SK-N-SH (cell line): ENCODE measurements around the gene CGAS. TPM values are rescaled to one million over a fixed set of nuclear protein-coding genes. Genes with fewer than 3 reads are reported as not detected.
A peak's percentile ranks its signal among the peaks of the same experiment; 100 is the strongest.
"Not testable (repeated sequence)": the region's sequence is repeated elsewhere in the genome, so short reads cannot be mapped to it uniquely, and the experiment has no call there.

Source experiments
- CTCF ChIA-PET: fragments of 300-600, 350-600 bp; formaldehyde crosslinking; extraction: SDS; loops from one replicate; lab custom pipeline; 2021; lab: Yijun Ruan, JAX
- POLR2A ChIA-PET: fragments of 350-600 bp; sonication (Branson Sonifier 250); formaldehyde crosslinking; extraction: SDS; loops from one replicate; lab custom pipeline; 2020; ENCODE audit warnings: antibody characterized with exemption, inconsistent platforms; lab: Yijun Ruan, JAX
- DNase-seq: peaks from one replicate; pipeline ENCODE4 v3.0.0; 2012
- H2AFZ ChIP-seq: fragments of 200-600 bp; sonication (generic); 2 replicates; pipeline ENCODE4 v1.8.1; 2016; ENCODE audit warnings: antibody characterized with exemption, mild to moderate bottlenecking, low read depth
- H3F3A ChIP-seq: fragments of 200-600 bp; sonication (generic); replicated peaks from 2 replicates; pipeline ENCODE3; 2016; ENCODE audit warnings: antibody characterized with exemption, mild to moderate bottlenecking; ENCODE audit not compliant: insufficient read depth
- H3K27ac ChIP-seq, 2 experiments: fragments of 200-500 bp in 1 of 2; fragments of 200-600 bp in 1 of 2; sonication (Bioruptor generic) in 1 of 2; sonication (generic), shearing (Covaris generic) in 1 of 2; 2 replicates each; pipeline versions ENCODE4 v1.5.1 to v1.6.1; 2014 to 2016; ENCODE audit warnings: low read depth in 2 of 2, inconsistent platforms in 1 of 2, low read length in 1 of 2, mild to moderate bottlenecking in 1 of 2, mixed read lengths in 1 of 2
- H3K27me3 ChIP-seq: fragments of 200-600 bp; sonication (generic), shearing (Covaris generic); 2 replicates; pipeline ENCODE4 v1.6.1; 2016; ENCODE audit warnings: mixed run types; ENCODE audit not compliant: insufficient read depth
- H3K36me3 ChIP-seq, 2 experiments: fragments of 200-500 bp in 1 of 2; fragments of 200-600 bp in 1 of 2; sonication (Bioruptor generic) in 1 of 2; sonication (generic) in 1 of 2; replicated peaks in 1 of 2; 2 replicates each; pipeline versions ENCODE3 to v1.5.1; 2014 to 2016; ENCODE audit warnings: low read length in 1 of 2, mild to moderate bottlenecking in 1 of 2; ENCODE audit not compliant: insufficient read depth in 2 of 2, control insufficient read depth in 1 of 2
- H3K4me1 ChIP-seq, 2 experiments: fragments of 200-500 bp in 1 of 2; fragments of 200-600 bp in 1 of 2; sonication (Bioruptor generic) in 1 of 2; sonication (generic), shearing (Covaris generic) in 1 of 2; 2 replicates each; pipeline versions ENCODE4 v1.5.1 to v1.6.1; 2014 to 2016; ENCODE audit warnings: low read depth in 1 of 2, low read length in 1 of 2, mixed run types in 1 of 2; ENCODE audit not compliant: insufficient read depth in 2 of 2, control insufficient read depth in 1 of 2
- H3K4me2 ChIP-seq: fragments of 200-600 bp; sonication (generic), shearing (Covaris generic); 2 replicates; pipeline ENCODE4 v1.6.1; 2017; ENCODE audit warnings: mixed run types
- H3K4me3 ChIP-seq, 2 experiments: fragments of 200-500 bp in 1 of 2; fragments of 200-600 bp in 1 of 2; sonication (Bioruptor generic) in 1 of 2; sonication (generic), shearing (Covaris generic) in 1 of 2; 2 replicates each; pipeline versions ENCODE4 v1.5.1 to v1.8.1; 2014 to 2016; ENCODE audit warnings: low read depth in 2 of 2, inconsistent platforms in 1 of 2, low read length in 1 of 2, mild to moderate bottlenecking in 1 of 2, mixed read lengths in 1 of 2, moderate library complexity in 1 of 2
- H3K79me2 ChIP-seq: fragments of 200-600 bp; sonication (generic); 2 replicates; pipeline ENCODE4 v1.8.1; 2017; ENCODE audit warnings: mild to moderate bottlenecking; ENCODE audit not compliant: insufficient read depth
- H3K9ac ChIP-seq: fragments of 200-600 bp; sonication (generic); 2 replicates; pipeline ENCODE4 v1.6.1; 2017; ENCODE audit warnings: mixed run types
- H3K9me2 ChIP-seq: fragments of 200-600 bp; sonication (generic); 2 replicates; pipeline ENCODE4 v1.6.1; 2017; ENCODE audit warnings: mixed run types
- H3K9me3 ChIP-seq: fragments of 200-600 bp; sonication (generic); 2 replicates; pipeline ENCODE4 v1.6.1; 2017; ENCODE audit warnings: mixed run types, mild to moderate bottlenecking, moderate library complexity
- H4K20me1 ChIP-seq: fragments of 200-600 bp; sonication (generic); 2 replicates; pipeline ENCODE4 v1.6.1; 2017; ENCODE audit warnings: mild to moderate bottlenecking, mixed run types; ENCODE audit not compliant: insufficient read depth
- CHD2 ChIP-seq: fragments of 150-350 bp; IDR thresholded peaks from 2 replicates; pipeline ENCODE4 v1.6.1; 2018; ENCODE audit warnings: low read length; ENCODE audit not compliant: partially characterized antibody
- FOSL2 ChIP-seq: IDR thresholded peaks from 2 replicates; pipeline ENCODE4 v1.4.0; 2012; ENCODE audit warnings: low read depth, mild to moderate bottlenecking, moderate library complexity, borderline replicate concordance
- GATA2 ChIP-seq: sonication (generic); formaldehyde crosslinking; IDR thresholded peaks from 2 replicates; pipeline ENCODE4 v1.5.0; 2020; ENCODE audit warnings: mild to moderate bottlenecking, missing genetic modification reagents
- MAX ChIP-seq: IDR thresholded peaks from 2 replicates; pipeline ENCODE4 v1.4.0; 2012; ENCODE audit warnings: low read depth
- MEF2A ChIP-seq: IDR thresholded peaks from 2 replicates; pipeline ENCODE4 v1.4.0; 2012; ENCODE audit warnings: low read depth, borderline replicate concordance
- MXI1 ChIP-seq: IDR thresholded peaks from 2 replicates; pipeline ENCODE4 v1.6.1; 2012; ENCODE audit warnings: mild to moderate bottlenecking, low read depth, low read length, improper control_type of control experiment
- NFIC ChIP-seq: IDR thresholded peaks from 2 replicates; pipeline ENCODE4 v1.4.0; 2012; ENCODE audit warnings: borderline replicate concordance
- NRF1 ChIP-seq: IDR thresholded peaks from 2 replicates; pipeline ENCODE4 v1.6.1; 2012; ENCODE audit warnings: low read depth, mild to moderate bottlenecking, low read length
- POLR2AphosphoS5 ChIP-seq: IDR thresholded peaks from 2 replicates; pipeline ENCODE4 v1.6.1; 2012; ENCODE audit warnings: low read depth, low read length
- RCOR1 ChIP-seq: fragments of 150-350 bp; IDR thresholded peaks from 2 replicates; pipeline ENCODE4 v1.6.1; 2017; ENCODE audit warnings: antibody characterized with exemption, low read length
- RFX5 ChIP-seq: IDR thresholded peaks from 2 replicates; pipeline ENCODE4 v1.6.1; 2012; ENCODE audit warnings: mild to moderate bottlenecking, improper control_type of control experiment, low read length
- RXRA ChIP-seq: IDR thresholded peaks from 2 replicates; pipeline ENCODE4 v1.4.0; 2012; ENCODE audit warnings: low read depth, mild to moderate bottlenecking, borderline replicate concordance
- SMC3 ChIP-seq: IDR thresholded peaks from 2 replicates; pipeline ENCODE4 v1.6.1; 2012; ENCODE audit warnings: low read depth, low read length, improper control_type of control experiment
- TCF12 ChIP-seq: IDR thresholded peaks from 2 replicates; pipeline ENCODE4 v1.4.0; 2012
- TEAD4 ChIP-seq: IDR thresholded peaks from 2 replicates; pipeline ENCODE4 v1.4.0; 2012; ENCODE audit warnings: mild to moderate bottlenecking, borderline replicate concordance; ENCODE audit not compliant: insufficient read depth
- YY1 ChIP-seq: IDR thresholded peaks from 2 replicates; pipeline ENCODE4 v1.4.0; 2012; ENCODE audit warnings: low read depth, mild to moderate bottlenecking
- ZBTB33 ChIP-seq: IDR thresholded peaks from 2 replicates; pipeline ENCODE4 v1.4.0; 2012; ENCODE audit warnings: low read depth, borderline replicate concordance
- WGBS: methylation state at CpG from one replicate; pipeline ENCODE4 v1.1.6; 2017; ENCODE audit warnings: low lambda C conversion rate; 5-methylcytosine and 5-hydroxymethylcytosine counted together
- polyA plus RNA-seq, 3 experiments: library from polyadenylated mRNA; depleted of rRNA; stranded (reverse); fragments of >200 nt; gene quantifications; 2 replicates each; pipeline ENCODE4 v1.2.3, GENCODE V29; 2012
- TF ChIP-seq, protein P1 (sequence below): IDR thresholded peaks from 2 replicates; pipeline ENCODE4 v1.6.1; 2012; ENCODE audit warnings: mild to moderate bottlenecking, low read depth, low read length, moderate library complexity

The CGAS gene
- polyA plus RNA-seq, 1 of the 3 experiments (the other 2 are of a cell fraction) = 0.02 TPM

DNA sequence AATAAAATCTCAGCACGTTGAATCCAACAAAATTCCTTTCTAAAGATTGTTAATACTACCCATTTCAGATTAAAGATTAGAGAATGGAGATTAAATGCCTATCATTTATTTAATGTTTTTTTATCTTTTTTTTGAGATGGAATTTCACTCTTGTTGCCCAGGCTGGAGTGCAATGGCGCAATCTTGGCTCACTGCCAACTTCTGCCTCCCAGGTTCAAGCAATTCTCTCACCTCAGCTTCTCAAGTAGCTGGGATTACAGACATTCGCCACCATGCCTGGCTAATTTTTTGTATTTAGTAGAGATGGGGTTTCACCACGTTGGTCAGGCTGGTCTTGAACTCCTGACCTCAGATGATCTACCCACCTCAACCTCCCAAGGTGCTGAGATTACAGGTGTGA, 59.9 kb downstream of the CGAS start:
- H3K9me2 ChIP-seq, DNase-seq, H4K20me1 ChIP-seq, H2AFZ ChIP-seq, H3K9me3 ChIP-seq, H3F3A ChIP-seq, H3K79me2 ChIP-seq, H3K27me3 ChIP-seq, H3K4me1 ChIP-seq, H3K4me2 ChIP-seq, H3K4me3 ChIP-seq, CTCF ChIA-PET, H3K9ac ChIP-seq: not testable (repeated sequence)
- 55% methylated on average over 4 of the region's 4 CpGs for WGBS
- peak; percentile 26; the same call in 1 of the 2 replicates for TF ChIP-seq NFIC
- TF ChIP-seq, all 33 proteins: peak for 1; not testable (repeated sequence) for 32
- H3K36me3 ChIP-seq, H3K27ac ChIP-seq, POLR2A ChIA-PET: not testable (repeated sequence)

- CTCF ChIA-PET = no interaction called here
- WGBS = 92% methylated on average over 2 of the region's 2 CpGs
- no peak overlapping the region for H3K4me2 ChIP-seq
- no peak overlapping the region for H3K4me3 ChIP-seq
- H4K20me1 ChIP-seq = no peaks in the 10 kb centered on the region
- TF ChIP-seq SMC3 (no peak), RCOR1 (no peak)
- no peak overlapping the region for H2AFZ ChIP-seq
- H3K36me3 ChIP-seq = no peaks in the 10 kb centered on the region
- DNase-seq = no peak
- no peak overlapping the region for H3K27ac ChIP-seq
- no peaks in the 10 kb centered on the region for H3K9me2 ChIP-seq
- no peaks in the 10 kb centered on the region for H3K27me3 ChIP-seq
- no peaks in the 10 kb centered on the region; a peak in 1 of 4 replicates for H3K4me1 ChIP-seq
- H3K79me2 ChIP-seq = no peaks in the 10 kb centered on the region
- H3K9me3 ChIP-seq = no peaks in the 10 kb centered on the region
- H3F3A ChIP-seq = no peaks in the 10 kb centered on the region
- H3K9ac ChIP-seq = no peak overlapping the region
- POLR2A ChIA-PET = no interaction called here
Observed at GRCh38 chr6:73391675-73392074, 60.4 kb downstream of the CGAS start.

DNA sequence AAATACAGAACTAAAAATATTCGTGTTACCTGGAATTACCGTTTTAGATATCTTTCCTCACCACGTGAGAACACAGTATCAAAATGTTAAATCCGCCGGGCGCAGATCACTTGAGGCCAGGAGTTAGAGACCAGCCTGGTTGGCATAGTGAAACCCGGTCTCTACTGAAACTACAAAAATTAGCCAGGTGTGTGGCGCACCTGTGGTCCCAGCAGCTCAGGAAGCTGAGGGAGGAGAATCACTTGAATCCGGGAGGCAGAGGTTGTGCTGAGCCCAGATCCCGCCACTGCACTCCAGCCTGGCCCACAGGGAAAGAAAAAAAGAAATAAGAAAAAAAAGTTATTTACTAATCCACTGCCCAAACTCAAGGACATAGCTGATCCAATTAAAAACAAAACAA, 62.2 kb downstream of the CGAS start:
- Histone ChIP-seq H3K27me3 (no peaks in the 10 kb centered on the region), H2AFZ (no peak overlapping the region), H3F3A (no peaks in the 10 kb centered on the region), H3K4me3 (no peak overlapping the region), H3K36me3 (no peaks in the 10 kb centered on the region), H3K79me2 (no peaks in the 10 kb centered on the region), H3K9me3 (no peaks in the 10 kb centered on the region), H3K4me2 (no peak overlapping the region), H3K4me1 (no peaks in the 10 kb centered on the region; a peak in 1 of 4 replicates), H3K9ac (no peak overlapping the region), H3K9me2 (no peaks in the 10 kb centered on the region), H4K20me1 (no peaks in the 10 kb centered on the region), H3K27ac (no peak overlapping the region)
- 93% methylated on average over 10 of the region's 10 CpGs for WGBS
- POLR2A ChIA-PET = no interaction called here
- DNase-seq = no peak
- CTCF ChIA-PET = interaction anchor here (2.1 kb wide), 1 partner anchor 12 kb away, joined by 5 read pairs; no protein-coding TSS in a partner anchor
- TF ChIP-seq CHD2 (no peak), TCF12 (no peak), POLR2AphosphoS5 (no peak), GATA2 (CRISPR knock-in tag) (no peak), RCOR1 (no peak), ZBTB33 (no peak), SMC3 (no peak), MEF2A (no peak), NRF1 (no peak), YY1 (no peak), TEAD4 (no peak), RXRA (no peak), FOSL2 (no peak), MAX (no peak), MXI1 (no peak), RFX5 (no peak)
- TF ChIP-seq, protein P1, sequence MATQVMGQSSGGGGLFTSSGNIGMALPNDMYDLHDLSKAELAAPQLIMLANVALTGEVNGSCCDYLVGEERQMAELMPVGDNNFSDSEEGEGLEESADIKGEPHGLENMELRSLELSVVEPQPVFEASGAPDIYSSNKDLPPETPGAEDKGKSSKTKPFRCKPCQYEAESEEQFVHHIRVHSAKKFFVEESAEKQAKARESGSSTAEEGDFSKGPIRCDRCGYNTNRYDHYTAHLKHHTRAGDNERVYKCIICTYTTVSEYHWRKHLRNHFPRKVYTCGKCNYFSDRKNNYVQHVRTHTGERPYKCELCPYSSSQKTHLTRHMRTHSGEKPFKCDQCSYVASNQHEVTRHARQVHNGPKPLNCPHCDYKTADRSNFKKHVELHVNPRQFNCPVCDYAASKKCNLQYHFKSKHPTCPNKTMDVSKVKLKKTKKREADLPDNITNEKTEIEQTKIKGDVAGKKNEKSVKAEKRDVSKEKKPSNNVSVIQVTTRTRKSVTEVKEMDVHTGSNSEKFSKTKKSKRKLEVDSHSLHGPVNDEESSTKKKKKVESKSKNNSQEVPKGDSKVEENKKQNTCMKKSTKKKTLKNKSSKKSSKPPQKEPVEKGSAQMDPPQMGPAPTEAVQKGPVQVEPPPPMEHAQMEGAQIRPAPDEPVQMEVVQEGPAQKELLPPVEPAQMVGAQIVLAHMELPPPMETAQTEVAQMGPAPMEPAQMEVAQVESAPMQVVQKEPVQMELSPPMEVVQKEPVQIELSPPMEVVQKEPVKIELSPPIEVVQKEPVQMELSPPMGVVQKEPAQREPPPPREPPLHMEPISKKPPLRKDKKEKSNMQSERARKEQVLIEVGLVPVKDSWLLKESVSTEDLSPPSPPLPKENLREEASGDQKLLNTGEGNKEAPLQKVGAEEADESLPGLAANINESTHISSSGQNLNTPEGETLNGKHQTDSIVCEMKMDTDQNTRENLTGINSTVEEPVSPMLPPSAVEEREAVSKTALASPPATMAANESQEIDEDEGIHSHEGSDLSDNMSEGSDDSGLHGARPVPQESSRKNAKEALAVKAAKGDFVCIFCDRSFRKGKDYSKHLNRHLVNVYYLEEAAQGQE = no peak
